Measurements from ENCODE around the gene SDS. TPM values are rescaled to one million over a fixed set of nuclear protein-coding genes. Genes with fewer than 3 reads are reported as not detected.

Gene SDS
- total and polyA plus RNA-seq, 2 of the 13 experiments (the other 11 are each of a cell fraction or from before 2014, with no cell fraction given): not detected

GRCh38 chr12:113427882-113428281 is 24.2 kb upstream of the SDS start:
- intact Hi-C loops (cut with micrococcal nuclease; ENCODE audit: unreplicated experiment) (loop anchor here (10.0 kb wide), 1 partner anchor 233 kb away; no protein-coding TSS in a partner anchor), in situ Hi-C loops (cut with HindIII; ENCODE audit: extremely low pct_ligation_motif_present, low pct_unique_long_range_greater_than_20kb) (loop anchor here (5.0 kb wide), 1 partner anchor 121 kb away; no protein-coding TSS in a partner anchor)
- H3K4me1 ChIP-seq (ENCODE audit: insufficient read depth, low read length): peaks cover 7% of the 10 kb centered on the region
- WGBS (ENCODE audit: low lambda C conversion rate): 33% methylated on average over 8 of the region's 9 CpGs
- ChIA-PET CTCF (ENCODE audit: low intra/inter-chr PET ratio, low total read pairs) (no interaction called here), POLR2A (no interaction called here)
- no peaks in the 10 kb centered on the region for H4K20me1 ChIP-seq (ENCODE audit: insufficient read depth, low read length)
- no peak overlapping the region for H3K4me2 ChIP-seq (ENCODE audit: low read depth, low read length)
- H3K4me3 ChIP-seq (replicated peaks in 1 of 3; ENCODE audit: insufficient read depth in 1 of 3, low read depth in 2 of 3, low read length in 3 of 3): no peak overlapping the region
- no peak for ATAC-seq
- H3K9me3 ChIP-seq (ENCODE audit: low read length): no peaks in the 10 kb centered on the region
- H3K79me2 ChIP-seq (ENCODE audit: insufficient read depth, low read length): no peaks in the 10 kb centered on the region
- H3K36me3 ChIP-seq (replicated peaks in 1 of 2; ENCODE audit: control insufficient read depth in 1 of 2, insufficient read depth in 2 of 2, low read length in 2 of 2): no peaks in the 10 kb centered on the region
- no peak overlapping the region for H3K27ac ChIP-seq (ENCODE audit: extremely low read length, insufficient read depth, low read length)
- no peak for DNase-seq (ENCODE audit: low spot score)
- H3K27me3 ChIP-seq (ENCODE audit: control insufficient read depth in 1 of 2, insufficient read depth in 2 of 2, low read length in 2 of 2): no peaks in the 10 kb centered on the region
- no TSS peak for BruUV-seq (replicated peaks)
- H3K9ac ChIP-seq (ENCODE audit: insufficient read depth, low read depth, low read length): no peak overlapping the region
- H2AFZ ChIP-seq (ENCODE audit: low read length): no peak overlapping the region
- no peak for TF ChIP-seq ZNF30 (CRISPR knock-in tag; IDR thresholded peaks at IDR 0.05)
- TF ChIP-seq ZKSCAN8 (CRISPR knock-in tag; IDR thresholded peaks at IDR 0.05; ENCODE audit: borderline replicate concordance): no peak
- TF ChIP-seq DMAP1 (CRISPR knock-in tag; IDR thresholded peaks at IDR 0.05): no peak
- TF ChIP-seq TFE3 (CRISPR knock-in tag; IDR thresholded peaks at IDR 0.05): no peak
- no peak for TF ChIP-seq REL (CRISPR knock-in tag; conservative IDR thresholded peaks at IDR 0.05)
- no peak for TF ChIP-seq STAT5B (CRISPR knock-in tag; IDR thresholded peaks at IDR 0.05)
- no peak for TF ChIP-seq KAT2B (IDR thresholded peaks at IDR 0.05; ENCODE audit: borderline replicate concordance, low read depth, low read length)
- no peak for TF ChIP-seq FOXO4 (CRISPR knock-in tag; conservative IDR thresholded peaks at IDR 0.05)
- no peak for TF ChIP-seq ZNF335 (CRISPR knock-in tag; IDR thresholded peaks at IDR 0.05)
- no peak for TF ChIP-seq ARNT (IDR thresholded peaks at IDR 0.05)
- TF ChIP-seq ZBTB33 (CRISPR knock-in tag; IDR thresholded peaks at IDR 0.05): no peak
- no peak for TF ChIP-seq ZNF614 (CRISPR knock-in tag; IDR thresholded peaks at IDR 0.05; ENCODE audit: borderline replicate concordance)
- no peak for TF ChIP-seq ZNF280D (CRISPR knock-in tag; IDR thresholded peaks at IDR 0.05)
- no peak for TF ChIP-seq ZNF629 (CRISPR knock-in tag; conservative IDR thresholded peaks at IDR 0.05)
- TF ChIP-seq CENPX (CRISPR knock-in tag; IDR thresholded peaks at IDR 0.05): no peak
- TF ChIP-seq SP5 (CRISPR knock-in tag; IDR thresholded peaks at IDR 0.05; ENCODE audit: borderline replicate concordance, low read depth): no peak
- TF ChIP-seq ZNF230 (CRISPR knock-in tag; IDR thresholded peaks at IDR 0.05): no peak
- FAIRE-seq: no peak
